Peyer's patch (tissue), 4 donors: ENCODE results near the gene AMELX. TPM values are rescaled to one million over a fixed set of nuclear protein-coding genes. Genes with fewer than 3 reads are reported as not detected.

Experiments used
- DNase-seq, 3 donors: peaks; one replicate each; pipeline ENCODE4 v3.0.0-alpha.2; 2017 to 2019
- H3K27ac ChIP-seq, 4 donors: fragments of 200-600 bp; sonication (generic); one replicate each; pipeline ENCODE4 v1.5.1; 2016 to 2019
- H3K27me3 ChIP-seq, 2 donors: fragments of 200-600 bp; sonication (generic); one replicate each; pipeline ENCODE4 v1.5.1; 2019
- H3K36me3 ChIP-seq, 3 donors: fragments of 200-600 bp; sonication (generic); one replicate each; pipeline ENCODE4 v1.5.1; 2016 to 2019
- H3K4me1 ChIP-seq, 4 donors: fragments of 200-600 bp; sonication (generic); one replicate each; pipeline ENCODE4 v1.5.1; 2016 to 2019
- H3K4me3 ChIP-seq, 4 donors: fragments of 200-600 bp; sonication (generic); 1 replicate in 3 of 4; 2 replicates in 1 of 4; pipeline ENCODE4 v1.5.1; 2016 to 2019; ENCODE audit warnings: mild to moderate bottlenecking in 1 of 4
- H3K9me3 ChIP-seq, 4 donors: fragments of 200-600 bp; sonication (generic); one replicate each; pipeline ENCODE4 v1.5.1; 2016 to 2019; ENCODE audit warnings: mild to moderate bottlenecking in 1 of 4
- CTCF ChIP-seq, 6 experiments: fragments of 450-650 bp in 4 of 6; fragments of 200-600 bp in 2 of 6; sonication (generic) in 1 of 6; IDR thresholded peaks; one replicate each; pipeline ENCODE4 v1.5.1; 2017 to 2019; ENCODE audit warnings: antibody characterized with exemption in 6 of 6, mild to moderate bottlenecking in 3 of 6, moderate library complexity in 1 of 6
- POLR2A ChIP-seq, 2 donors: fragments of 450-650 bp; IDR thresholded peaks; one replicate each; pipeline ENCODE4 v1.5.1; 2017; ENCODE audit warnings: antibody characterized with exemption in 2 of 2, mild to moderate bottlenecking in 2 of 2, moderate library complexity in 2 of 2
- total RNA-seq, 4 donors: library from RNA; depleted of rRNA; stranded (reverse); fragments of >200 nt; gene quantifications; one replicate each; pipeline ENCODE4 v1.1.0, GENCODE V29; 2016

The AMELX gene
- total RNA-seq, 4 donors from 2014 or later: not detected

- Histone ChIP-seq H3K27ac (no peak overlapping the region), H3K4me1 (no peaks in the 10 kb centered on the region), H3K9me3 (no peaks in the 10 kb centered on the region), H3K27me3 (no peaks in the 10 kb centered on the region), H3K36me3 (no peaks in the 10 kb centered on the region), H3K4me3 (no peak overlapping the region)
- TF ChIP-seq CTCF (IDR thresholded peaks at IDR 0.05) (no peak), POLR2A (IDR thresholded peaks at IDR 0.05) (no peak)
- no peak for DNase-seq
Observed at GRCh38 chrX:11269006-11269405, 24.2 kb upstream of the AMELX start.

- no peaks in the 10 kb centered on the region for H3K36me3 ChIP-seq
- H3K9me3 ChIP-seq: no peaks in the 10 kb centered on the region
- no peaks in the 10 kb centered on the region for H3K27me3 ChIP-seq
- no peaks in the 10 kb centered on the region for H3K4me1 ChIP-seq
- H3K27ac ChIP-seq: no peak overlapping the region
- TF ChIP-seq POLR2A (IDR thresholded peaks at IDR 0.05) (no peak), CTCF (IDR thresholded peaks at IDR 0.05) (no peak)
- H3K4me3 ChIP-seq: no peak overlapping the region
- DNase-seq: no peak
Observed at GRCh38 chrX:11269996-11270395, 23.2 kb upstream of the AMELX start.

GRCh38 chrX:11272290-11272689, 20.9 kb upstream of the AMELX start:
- no peaks in the 10 kb centered on the region for H3K4me1 ChIP-seq
- H3K4me3 ChIP-seq: no peak overlapping the region
- H3K27me3 ChIP-seq: no peaks in the 10 kb centered on the region
- H3K36me3 ChIP-seq: no peaks in the 10 kb centered on the region
- TF ChIP-seq POLR2A (IDR thresholded peaks at IDR 0.05): no peak
- no peak for TF ChIP-seq CTCF (IDR thresholded peaks at IDR 0.05)
- H3K27ac ChIP-seq: no peak overlapping the region
- DNase-seq: no peak
- no peaks in the 10 kb centered on the region for H3K9me3 ChIP-seq

- no peaks in the 10 kb centered on the region for H3K9me3 ChIP-seq
- no peaks in the 10 kb centered on the region for H3K36me3 ChIP-seq
- H3K4me3 ChIP-seq: no peak overlapping the region
- no peak for DNase-seq
- no peak overlapping the region for H3K27ac ChIP-seq
- TF ChIP-seq CTCF (IDR thresholded peaks at IDR 0.05) (no peak), POLR2A (IDR thresholded peaks at IDR 0.05) (no peak)
- no peaks in the 10 kb centered on the region for H3K27me3 ChIP-seq
- H3K4me1 ChIP-seq: no peaks in the 10 kb centered on the region
Observed at GRCh38 chrX:11272863-11273262, 20.4 kb upstream of the AMELX start.

- no peak for DNase-seq
- no peaks in the 10 kb centered on the region for H3K36me3 ChIP-seq
- H3K9me3 ChIP-seq: no peaks in the 10 kb centered on the region
- no peaks in the 10 kb centered on the region for H3K4me1 ChIP-seq
- TF ChIP-seq CTCF (IDR thresholded peaks at IDR 0.05): no peak
- no peak overlapping the region for H3K27ac ChIP-seq
- H3K4me3 ChIP-seq: no peak overlapping the region
- H3K27me3 ChIP-seq: no peaks in the 10 kb centered on the region
Observed at GRCh38 chrX:11273544-11273943, 19.7 kb upstream of the AMELX start.

- no peaks in the 10 kb centered on the region for H3K4me1 ChIP-seq
- H3K27me3 ChIP-seq: no peaks in the 10 kb centered on the region
- H3K9me3 ChIP-seq: no peaks in the 10 kb centered on the region
- TF ChIP-seq CTCF (IDR thresholded peaks at IDR 0.05) (no peak), POLR2A (IDR thresholded peaks at IDR 0.05) (no peak)
- no peak overlapping the region for H3K4me3 ChIP-seq
- H3K36me3 ChIP-seq: no peaks in the 10 kb centered on the region
- no peak for DNase-seq
- H3K27ac ChIP-seq: no peak overlapping the region
Observed at GRCh38 chrX:11282043-11282442, 11.2 kb upstream of the AMELX start.
